AG10803 (cell line): Measurements from ENCODE around the gene CRTC3.

Experiments used
- DNase-seq: peaks from one replicate; pipeline ENCODE4 v3.0.0; 2010; ENCODE audit warnings: low read depth
- H3K4me3 ChIP-seq: 2 replicates; pipeline ENCODE4 v1.5.1; 2011; ENCODE audit warnings: mild to moderate bottlenecking, low read length, control low read depth
- CTCF ChIP-seq: conservative IDR thresholded peaks from 2 replicates; pipeline ENCODE4 v1.5.1; 2011; ENCODE audit warnings: mild to moderate bottlenecking, low read length, control low read depth, inconsistent platforms

CRTC3 gene

GRCh38 chr15:90529371-90530249, at the start of gene CRTC3:
Gene CRTC3, plus strand, starts transcription at chr15:90529923. Its CDS starts 149 bp downstream, at chr15:90530072.
- peak within 1 kb of the TSS; percentile 82 for H3K4me3 ChIP-seq
- peak; percentile 56 for DNase-seq
- peak; percentile 7; the same call in 1 of the 2 replicates for TF ChIP-seq CTCF

GRCh38 chr15:90481023-90481422, 48.7 kb upstream of the CRTC3 start:
- TF ChIP-seq CTCF: no peak
- no peak overlapping the region for H3K4me3 ChIP-seq
- DNase-seq: peak; percentile 7

- no peak overlapping the region for H3K4me3 ChIP-seq
- TF ChIP-seq CTCF: peak; percentile 88
- peak; percentile 61 for DNase-seq
Measured at GRCh38 chr15:90482124-90483011, 47.4 kb upstream of the CRTC3 start.

- DNase-seq: no peak
- no peak for TF ChIP-seq CTCF
- no peak overlapping the region for H3K4me3 ChIP-seq
Measured at GRCh38 chr15:90483012-90483307, 46.8 kb upstream of the CRTC3 start.

GRCh38 chr15:90483637-90484036, 46.1 kb upstream of the CRTC3 start:
- no peak for TF ChIP-seq CTCF
- no peak overlapping the region for H3K4me3 ChIP-seq
- no peak for DNase-seq

- TF ChIP-seq CTCF: no peak
- H3K4me3 ChIP-seq: no peak overlapping the region
- no peak for DNase-seq
Measured at GRCh38 chr15:90487186-90487585, 42.5 kb upstream of the CRTC3 start.
